Liver (tissue), 9 donors: Measurements from ENCODE around the gene NAV2. TPM values are rescaled to one million over a fixed set of nuclear protein-coding genes. Genes with fewer than 3 reads are reported as not detected.

Experiments used
- DNase-seq: peaks from one replicate; pipeline ENCODE4 v3.0.0-alpha.2; 2017; ENCODE audit warnings: low spot score
- H3K27ac ChIP-seq, 2 donors: one replicate each; pipeline ENCODE4 v1.7.0; 2013; ENCODE audit warnings: inconsistent platforms in 2 of 2, low read length in 2 of 2, control low read depth in 1 of 2, low read depth in 1 of 2, mild to moderate bottlenecking in 1 of 2
- H3K27me3 ChIP-seq, 4 donors: one replicate each; pipeline versions ENCODE4 v1.6.1 to v1.7.0; 2013; ENCODE audit warnings: low read length in 3 of 4, inconsistent platforms in 1 of 4, mild to moderate bottlenecking in 1 of 4, moderate library complexity in 1 of 4; ENCODE audit not compliant: control insufficient read depth in 4 of 4, insufficient read depth in 4 of 4
- H3K36me3 ChIP-seq, 4 donors: one replicate each; pipeline versions ENCODE4 v1.6.1 to v1.7.0; 2013; ENCODE audit warnings: low read length in 3 of 4, mild to moderate bottlenecking in 3 of 4, low read depth in 1 of 4, moderate library complexity in 1 of 4; ENCODE audit not compliant: control insufficient read depth in 4 of 4, insufficient read depth in 3 of 4
- H3K4me1 ChIP-seq, 4 donors: one replicate each; pipeline versions ENCODE4 v1.6.1 to v1.7.0; 2013; ENCODE audit warnings: low read length in 3 of 4, mild to moderate bottlenecking in 3 of 4, moderate library complexity in 1 of 4; ENCODE audit not compliant: control insufficient read depth in 4 of 4, insufficient read depth in 4 of 4
- H3K4me3 ChIP-seq, 3 donors: one replicate each; pipeline versions ENCODE4 v1.6.1 to v1.7.0; 2013; ENCODE audit warnings: low read length in 3 of 3, control low read depth in 1 of 3, low read depth in 1 of 3, mild to moderate bottlenecking in 1 of 3
- H3K9ac ChIP-seq, 2 donors: one replicate each; pipeline ENCODE4 v1.7.0; 2013; ENCODE audit warnings: low read length in 2 of 2, mild to moderate bottlenecking in 2 of 2, moderate library complexity in 2 of 2, control low read depth in 1 of 2, low read depth in 1 of 2
- H3K9me3 ChIP-seq, 4 donors: one replicate each; pipeline versions ENCODE4 v1.6.1 to v1.7.0; 2013; ENCODE audit warnings: low read length in 3 of 4; ENCODE audit not compliant: control insufficient read depth in 4 of 4
- EGR1 ChIP-seq, 2 donors: IDR thresholded peaks; 2 replicates each; pipeline ENCODE4 v1.6.1; 2016 to 2018; ENCODE audit warnings: antibody characterized with exemption in 2 of 2, low read depth in 2 of 2
- FOXA1 ChIP-seq: IDR thresholded peaks from 2 replicates; pipeline ENCODE4 v1.6.1; 2016; ENCODE audit warnings: antibody characterized with exemption
- FOXA2 ChIP-seq: IDR thresholded peaks from 2 replicates; pipeline ENCODE4 v1.6.1; 2016; ENCODE audit warnings: antibody characterized with exemption
- GABPA ChIP-seq, 2 donors: IDR thresholded peaks in 1 of 2; conservative IDR thresholded peaks in 1 of 2; 2 replicates each; pipeline ENCODE4 v1.6.1; 2016; ENCODE audit warnings: antibody characterized with exemption in 2 of 2, mild to moderate bottlenecking in 1 of 2, moderate library complexity in 1 of 2
- HNF4A ChIP-seq, 2 donors: conservative IDR thresholded peaks; 2 replicates each; pipeline ENCODE4 v1.6.1; 2016; ENCODE audit warnings: antibody characterized with exemption in 2 of 2, mild to moderate bottlenecking in 2 of 2
- HNF4G ChIP-seq: IDR thresholded peaks from 2 replicates; pipeline ENCODE4 v1.6.1; 2016; ENCODE audit warnings: antibody characterized with exemption
- JUND ChIP-seq, 2 donors: IDR thresholded peaks; 2 replicates each; pipeline ENCODE4 v1.6.1; 2016; ENCODE audit warnings: antibody characterized with exemption in 2 of 2
- NR2F2 ChIP-seq: IDR thresholded peaks from 2 replicates; pipeline ENCODE4 v1.6.1; 2016; ENCODE audit warnings: antibody characterized with exemption
- RAD21 ChIP-seq, 2 donors: IDR thresholded peaks; 2 replicates each; pipeline ENCODE4 v1.6.1; 2016; ENCODE audit warnings: antibody characterized with exemption in 2 of 2, mild to moderate bottlenecking in 2 of 2
- RXRA ChIP-seq, 2 donors: IDR thresholded peaks; 2 replicates each; pipeline ENCODE4 v1.6.1; 2017 to 2018; ENCODE audit warnings: antibody characterized with exemption in 2 of 2, mild to moderate bottlenecking in 1 of 2
- YY1 ChIP-seq: IDR thresholded peaks from 2 replicates; pipeline ENCODE4 v1.6.1; 2016; ENCODE audit warnings: antibody characterized with exemption, mild to moderate bottlenecking
- WGBS: extraction: QIAGEN DNeasy Blood & Tissue Kit; methylation state at CpG from one replicate; pipeline ENCODE4 v1.1.7; 2013; 5-methylcytosine and 5-hydroxymethylcytosine counted together
- polyA plus RNA-seq, 2 donors: library from polyadenylated mRNA; stranded (reverse) in 1 of 2; unstranded in 1 of 2; fragments of 200-250 nt in 1 of 2; fragments of >200 nt in 1 of 2; fragmentation: Nextera tagmentation in 1 of 2; extraction: Ambion mirVana in 1 of 2; gene quantifications; one replicate each; pipeline versions ENCODE4 v1.2.1 to v1.2.3, GENCODE V29; 2013 to 2015
- total RNA-seq, 2 donors: library from RNA; depleted of rRNA; stranded (reverse); fragments of >200 nt; gene quantifications; one replicate each; pipeline ENCODE4 v1.2.3, GENCODE V29; 2014
- TF ChIP-seq, protein P1 (sequence below): IDR thresholded peaks from 2 replicates; pipeline ENCODE4 v1.6.1; 2016; ENCODE audit warnings: antibody characterized with exemption
- TF ChIP-seq, protein P2 (sequence below): fragments of 150-350 bp; IDR thresholded peaks from 2 replicates; pipeline ENCODE4 v1.5.1; 2017; ENCODE audit warnings: improper control_type of control experiment, low read depth, low read length; ENCODE audit not compliant: missing input control
- TF ChIP-seq, protein P3 (sequence below): IDR thresholded peaks from 2 replicates; pipeline ENCODE4 v1.6.1; 2016; ENCODE audit warnings: antibody characterized with exemption, mild to moderate bottlenecking
- donor health status: healthy.
- donor health status: healthy.
- donor health status: healthy.
- donor health status: healthy.
- donor health status: healthy.

NAV2 gene
- total and polyA plus RNA-seq, 4 donors = 6.3 to 20.5 (median 11.6) TPM

DNA sequence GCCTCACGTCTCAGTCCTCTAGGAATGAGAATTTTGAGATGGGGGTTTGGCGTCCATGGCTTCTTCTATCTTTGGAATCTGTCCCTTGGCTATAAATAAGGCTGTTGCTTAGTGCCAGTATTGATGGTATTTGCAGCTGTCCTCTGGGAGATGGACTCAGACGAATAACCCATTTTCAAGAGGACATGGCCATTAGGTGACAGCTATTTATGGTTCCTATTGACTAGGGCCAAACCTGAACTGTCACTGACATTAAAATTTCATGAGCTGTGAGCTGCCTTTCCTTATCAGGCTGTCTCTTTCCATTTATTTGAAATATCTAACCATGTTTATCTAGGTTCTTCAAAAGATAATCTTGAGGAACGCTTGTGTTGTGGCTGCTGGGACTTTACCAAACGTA lies 92.7 kb downstream of the NAV2 start:
- H3K9me3 ChIP-seq = no peaks in the 10 kb centered on the region
- WGBS = 67% methylated on average over 5 of the region's 5 CpGs
- H3K9ac ChIP-seq = no peak overlapping the region
- H3K27me3 ChIP-seq = no peaks in the 10 kb centered on the region
- no peak overlapping the region for H3K4me3 ChIP-seq
- DNase-seq = no peak
- TF ChIP-seq HNF4A (conservative IDR thresholded peaks at IDR 0.05) = peak in 1 of 2 donors; percentile 3
- TF ChIP-seq, protein P1, sequence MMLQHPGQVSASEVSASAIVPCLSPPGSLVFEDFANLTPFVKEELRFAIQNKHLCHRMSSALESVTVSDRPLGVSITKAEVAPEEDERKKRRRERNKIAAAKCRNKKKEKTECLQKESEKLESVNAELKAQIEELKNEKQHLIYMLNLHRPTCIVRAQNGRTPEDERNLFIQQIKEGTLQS = no peak
- H3K27ac ChIP-seq = no peak overlapping the region
- H3K36me3 ChIP-seq = peaks cover 0 to 3% (median 0%) of the 10 kb centered on the region in 4 donors
- H3K4me1 ChIP-seq = peaks cover 16 to 32% (median 21%) of the 10 kb centered on the region in 4 donors

DNA sequence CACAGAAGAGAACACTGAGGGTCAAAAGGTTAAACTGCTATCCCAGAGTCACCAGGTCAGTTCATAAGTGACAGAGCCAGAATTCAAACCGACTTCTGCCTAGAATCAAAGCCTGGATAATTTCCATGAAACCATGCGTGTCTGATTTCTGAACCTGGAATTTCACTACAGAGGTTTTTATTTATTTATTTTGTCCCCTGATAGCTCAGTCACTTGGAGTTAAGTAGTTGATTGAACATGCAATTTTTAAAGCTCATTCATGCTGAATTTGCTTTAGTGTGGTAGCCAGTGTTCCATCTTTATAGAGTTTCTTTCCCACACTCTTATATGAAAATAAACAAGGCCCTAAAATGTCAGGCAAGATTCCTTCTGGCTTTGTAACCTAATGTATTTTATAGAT lies 93.2 kb downstream of the NAV2 start:
- peak in 1 of 2 donors; percentile 1 for TF ChIP-seq HNF4A (conservative IDR thresholded peaks at IDR 0.05)
- no peak for TF ChIP-seq FOXA2
- peak in 1 of 2 donors; percentile 9 for TF ChIP-seq RXRA (IDR thresholded peaks at IDR 0.05)
- TF ChIP-seq JUND (IDR thresholded peaks at IDR 0.05) = no peak
- TF ChIP-seq, protein P1 = no peak
- peak; percentile 75 for TF ChIP-seq NR2F2
- TF ChIP-seq, protein P2, sequence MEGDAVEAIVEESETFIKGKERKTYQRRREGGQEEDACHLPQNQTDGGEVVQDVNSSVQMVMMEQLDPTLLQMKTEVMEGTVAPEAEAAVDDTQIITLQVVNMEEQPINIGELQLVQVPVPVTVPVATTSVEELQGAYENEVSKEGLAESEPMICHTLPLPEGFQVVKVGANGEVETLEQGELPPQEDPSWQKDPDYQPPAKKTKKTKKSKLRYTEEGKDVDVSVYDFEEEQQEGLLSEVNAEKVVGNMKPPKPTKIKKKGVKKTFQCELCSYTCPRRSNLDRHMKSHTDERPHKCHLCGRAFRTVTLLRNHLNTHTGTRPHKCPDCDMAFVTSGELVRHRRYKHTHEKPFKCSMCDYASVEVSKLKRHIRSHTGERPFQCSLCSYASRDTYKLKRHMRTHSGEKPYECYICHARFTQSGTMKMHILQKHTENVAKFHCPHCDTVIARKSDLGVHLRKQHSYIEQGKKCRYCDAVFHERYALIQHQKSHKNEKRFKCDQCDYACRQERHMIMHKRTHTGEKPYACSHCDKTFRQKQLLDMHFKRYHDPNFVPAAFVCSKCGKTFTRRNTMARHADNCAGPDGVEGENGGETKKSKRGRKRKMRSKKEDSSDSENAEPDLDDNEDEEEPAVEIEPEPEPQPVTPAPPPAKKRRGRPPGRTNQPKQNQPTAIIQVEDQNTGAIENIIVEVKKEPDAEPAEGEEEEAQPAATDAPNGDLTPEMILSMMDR = no peak
- TF ChIP-seq GABPA (IDR thresholded peaks at IDR 0.05 in 1 of 2, conservative IDR thresholded peaks at IDR 0.05 in 1 of 2) = no peak
- TF ChIP-seq RAD21 (IDR thresholded peaks at IDR 0.05) = no peak
- TF ChIP-seq EGR1 (IDR thresholded peaks at IDR 0.05; ENCODE audit: low read depth in 2 of 2) = no peak
- Histone ChIP-seq H3K27me3 (no peaks in the 10 kb centered on the region), H3K27ac (no peak overlapping the region), H3K4me3 (no peak overlapping the region), H3K9me3 (no peaks in the 10 kb centered on the region), H3K36me3 (peaks cover 0 to 3% (median 0%) of the 10 kb centered on the region in 4 donors), H3K9ac (no peak overlapping the region), H3K4me1 (peaks cover 15 to 27% (median 20%) of the 10 kb centered on the region in 4 donors)
- no peak for DNase-seq
- WGBS = 36% methylated on average over 2 of the region's 2 CpGs

DNA sequence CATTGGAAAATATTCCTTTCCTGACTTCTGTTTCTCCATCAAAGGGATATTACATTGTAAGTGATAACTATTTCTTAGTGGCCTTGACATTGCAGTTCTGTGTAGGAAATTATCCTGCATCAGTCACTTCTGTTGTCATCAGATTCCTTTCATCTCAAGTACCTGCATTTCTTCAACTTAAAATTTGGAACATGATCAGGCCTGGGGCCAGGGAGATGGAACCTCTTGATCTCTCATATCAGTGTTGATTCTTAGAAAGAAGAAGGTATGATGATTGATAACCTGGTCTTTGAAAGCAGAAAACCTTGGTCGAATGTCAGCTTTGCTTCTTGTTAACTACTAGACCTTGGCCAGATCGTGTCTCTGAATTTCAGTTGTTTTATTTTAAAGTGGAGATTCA lies 93.6 kb downstream of the NAV2 start:
- Histone ChIP-seq H3K27me3 (no peaks in the 10 kb centered on the region), H3K36me3 (peaks cover 0 to 3% (median 0%) of the 10 kb centered on the region in 4 donors), H3K9me3 (no peaks in the 10 kb centered on the region), H3K4me3 (no peak overlapping the region), H3K9ac (no peak overlapping the region), H3K27ac (no peak overlapping the region), H3K4me1 (peaks cover 16 to 23% (median 19%) of the 10 kb centered on the region in 4 donors)
- DNase-seq = no peak
- 87% methylated on average over 2 of the region's 2 CpGs for WGBS
- no peak for TF ChIP-seq HNF4G
- no peak for TF ChIP-seq EGR1 (IDR thresholded peaks at IDR 0.05; ENCODE audit: low read depth in 2 of 2)
- no peak for TF ChIP-seq NR2F2
- TF ChIP-seq, protein P2 = no peak
- no peak for TF ChIP-seq FOXA1
- TF ChIP-seq HNF4A (conservative IDR thresholded peaks at IDR 0.05) = no peak
- TF ChIP-seq RXRA (IDR thresholded peaks at IDR 0.05) = no peak
- TF ChIP-seq YY1 = no peak
- no peak for TF ChIP-seq GABPA (IDR thresholded peaks at IDR 0.05 in 1 of 2, conservative IDR thresholded peaks at IDR 0.05 in 1 of 2)
- TF ChIP-seq, protein P3, sequence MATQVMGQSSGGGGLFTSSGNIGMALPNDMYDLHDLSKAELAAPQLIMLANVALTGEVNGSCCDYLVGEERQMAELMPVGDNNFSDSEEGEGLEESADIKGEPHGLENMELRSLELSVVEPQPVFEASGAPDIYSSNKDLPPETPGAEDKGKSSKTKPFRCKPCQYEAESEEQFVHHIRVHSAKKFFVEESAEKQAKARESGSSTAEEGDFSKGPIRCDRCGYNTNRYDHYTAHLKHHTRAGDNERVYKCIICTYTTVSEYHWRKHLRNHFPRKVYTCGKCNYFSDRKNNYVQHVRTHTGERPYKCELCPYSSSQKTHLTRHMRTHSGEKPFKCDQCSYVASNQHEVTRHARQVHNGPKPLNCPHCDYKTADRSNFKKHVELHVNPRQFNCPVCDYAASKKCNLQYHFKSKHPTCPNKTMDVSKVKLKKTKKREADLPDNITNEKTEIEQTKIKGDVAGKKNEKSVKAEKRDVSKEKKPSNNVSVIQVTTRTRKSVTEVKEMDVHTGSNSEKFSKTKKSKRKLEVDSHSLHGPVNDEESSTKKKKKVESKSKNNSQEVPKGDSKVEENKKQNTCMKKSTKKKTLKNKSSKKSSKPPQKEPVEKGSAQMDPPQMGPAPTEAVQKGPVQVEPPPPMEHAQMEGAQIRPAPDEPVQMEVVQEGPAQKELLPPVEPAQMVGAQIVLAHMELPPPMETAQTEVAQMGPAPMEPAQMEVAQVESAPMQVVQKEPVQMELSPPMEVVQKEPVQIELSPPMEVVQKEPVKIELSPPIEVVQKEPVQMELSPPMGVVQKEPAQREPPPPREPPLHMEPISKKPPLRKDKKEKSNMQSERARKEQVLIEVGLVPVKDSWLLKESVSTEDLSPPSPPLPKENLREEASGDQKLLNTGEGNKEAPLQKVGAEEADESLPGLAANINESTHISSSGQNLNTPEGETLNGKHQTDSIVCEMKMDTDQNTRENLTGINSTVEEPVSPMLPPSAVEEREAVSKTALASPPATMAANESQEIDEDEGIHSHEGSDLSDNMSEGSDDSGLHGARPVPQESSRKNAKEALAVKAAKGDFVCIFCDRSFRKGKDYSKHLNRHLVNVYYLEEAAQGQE = no peak
